Colonic mucosa (tissue), 4 donors: ENCODE results near the gene DNAJB1. TPM values are rescaled to one million over a fixed set of nuclear protein-coding genes. Genes with fewer than 3 reads are reported as not detected.
A peak's percentile ranks its signal among the peaks of the same experiment; 100 is the strongest.

Source experiments
- DNase-seq: peaks from one replicate; pipeline ENCODE4 v3.0.0-alpha.2; 2020
- H3K27ac ChIP-seq: fragments of 200-600 bp; one replicate; pipeline ENCODE4 v1.8.0; 2021
- H3K27me3 ChIP-seq: fragments of 200-600 bp; one replicate; pipeline ENCODE4 v1.8.0; 2021
- H3K36me3 ChIP-seq: fragments of 200-600 bp; one replicate; pipeline ENCODE4 v1.8.0; 2021
- H3K4me1 ChIP-seq: fragments of 200-600 bp; one replicate; pipeline ENCODE4 v1.8.0; 2021; ENCODE audit warnings: mild to moderate bottlenecking
- H3K4me3 ChIP-seq: fragments of 200-600 bp; one replicate; pipeline ENCODE4 v1.8.0; 2021
- H3K9ac ChIP-seq, 2 donors: one replicate each; pipeline ENCODE4 v1.7.0; 2013; ENCODE audit warnings: control low read depth in 2 of 2, low read depth in 2 of 2, low read length in 2 of 2
- H3K9me3 ChIP-seq: fragments of 200-600 bp; one replicate; pipeline ENCODE4 v1.8.0; 2021
- intact Hi-C: fragments of 100-400 bp; cut with DNase I; formaldehyde crosslinking; loops from one replicate; pipeline ENCODE4 v1.14.1; 2022
- total RNA-seq, 2 donors: library from RNA; stranded (reverse); fragmentation: NEBNext Ultra II Directional in 1 of 2; extraction: Animal tissue kit (Norgen Biotek cat#: 25700) in 1 of 2; gene quantifications; one replicate each; pipeline ENCODE4 v1.2.1, GENCODE V29; 2021
- TF ChIP-seq, protein P1 (sequence below): fragments of 200-600 bp; IDR thresholded peaks from one replicate; pipeline ENCODE4 v1.8.0; 2022; ENCODE audit warnings: antibody characterized with exemption, mild to moderate bottlenecking
- donor health status: healthy.
- donor health status: DM: no; HTN: no; CAD: no.
- donor health status: DM: no; HTN: no; CAD: no.

The DNAJB1 gene
- total RNA-seq, 2 donors from 2014 or later: 127 to 148 TPM

DNA sequence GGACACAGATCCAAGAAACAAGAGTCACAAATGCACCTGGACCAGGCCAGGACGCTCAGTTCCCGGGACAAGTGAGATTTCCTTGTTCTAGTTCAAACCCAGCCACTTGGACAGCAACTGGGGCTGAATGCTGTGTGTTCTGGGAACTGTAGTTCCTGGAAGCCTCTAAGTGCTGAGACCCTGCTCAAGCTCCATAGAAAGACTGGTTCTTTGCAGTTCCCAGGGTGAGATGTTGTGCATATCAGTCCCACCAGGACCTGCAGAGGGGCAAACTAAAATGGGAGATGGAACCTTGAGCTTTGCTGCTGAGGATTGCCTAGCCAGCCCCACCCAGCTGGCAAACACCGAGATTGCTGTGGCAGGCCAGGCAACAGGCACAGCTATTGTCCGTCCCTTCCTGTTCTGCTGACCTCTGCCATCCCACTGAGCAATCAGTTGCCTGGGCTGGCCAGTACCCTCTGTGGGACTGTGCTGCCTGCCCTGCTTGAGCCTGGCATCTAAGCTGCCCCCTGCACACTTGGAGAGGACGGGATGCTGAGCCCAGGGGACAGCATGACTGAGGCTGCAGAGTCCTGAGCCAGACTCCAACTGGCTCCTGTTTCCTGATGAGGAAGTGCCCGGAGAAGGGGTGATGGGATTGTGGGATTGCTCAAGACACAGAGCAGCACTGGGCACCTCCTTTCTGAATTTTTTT lies 20.8 kb downstream of the DNAJB1 start:
- DNase-seq: peak; percentile 83
- Histone ChIP-seq H3K27me3 (no peaks in the 10 kb centered on the region), H3K9ac (peak overlapping the region; percentile 45 to 69)

DNA sequence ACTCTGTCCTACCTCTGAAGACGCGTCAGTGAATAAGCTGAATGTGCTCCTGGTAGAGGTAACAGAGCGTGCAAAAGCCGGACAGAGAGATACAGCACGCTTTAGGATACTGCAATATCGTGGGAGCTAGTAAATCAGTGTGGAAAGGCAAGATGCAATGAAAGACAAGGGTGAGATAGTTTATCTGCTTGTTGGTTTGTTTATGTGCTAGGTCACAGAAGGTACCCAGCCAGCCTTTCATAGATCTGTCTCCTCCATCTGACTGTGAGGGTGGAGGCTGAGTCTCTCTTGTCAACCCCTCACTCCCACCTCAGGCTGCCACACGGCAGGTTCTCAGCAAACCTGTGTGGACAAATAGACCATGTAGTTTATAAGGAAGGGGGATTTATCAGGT lies 21.4 kb downstream of the DNAJB1 start:
- peaks cover 20% of the 10 kb centered on the region for H3K4me1 ChIP-seq
- no peaks in the 10 kb centered on the region for H3K36me3 ChIP-seq

More for the DNA sequence above, 20.8 kb downstream of the DNAJB1 start:
- H3K27ac ChIP-seq: peak overlapping the region; percentile 95
- no peak overlapping the region for H3K4me3 ChIP-seq
- H3K9me3 ChIP-seq: no peaks in the 10 kb centered on the region
- no peaks in the 10 kb centered on the region for H3K36me3 ChIP-seq
- intact Hi-C loops: no loop called here
- H3K4me1 ChIP-seq: peaks cover 15% of the 10 kb centered on the region
- TF ChIP-seq, protein P1, sequence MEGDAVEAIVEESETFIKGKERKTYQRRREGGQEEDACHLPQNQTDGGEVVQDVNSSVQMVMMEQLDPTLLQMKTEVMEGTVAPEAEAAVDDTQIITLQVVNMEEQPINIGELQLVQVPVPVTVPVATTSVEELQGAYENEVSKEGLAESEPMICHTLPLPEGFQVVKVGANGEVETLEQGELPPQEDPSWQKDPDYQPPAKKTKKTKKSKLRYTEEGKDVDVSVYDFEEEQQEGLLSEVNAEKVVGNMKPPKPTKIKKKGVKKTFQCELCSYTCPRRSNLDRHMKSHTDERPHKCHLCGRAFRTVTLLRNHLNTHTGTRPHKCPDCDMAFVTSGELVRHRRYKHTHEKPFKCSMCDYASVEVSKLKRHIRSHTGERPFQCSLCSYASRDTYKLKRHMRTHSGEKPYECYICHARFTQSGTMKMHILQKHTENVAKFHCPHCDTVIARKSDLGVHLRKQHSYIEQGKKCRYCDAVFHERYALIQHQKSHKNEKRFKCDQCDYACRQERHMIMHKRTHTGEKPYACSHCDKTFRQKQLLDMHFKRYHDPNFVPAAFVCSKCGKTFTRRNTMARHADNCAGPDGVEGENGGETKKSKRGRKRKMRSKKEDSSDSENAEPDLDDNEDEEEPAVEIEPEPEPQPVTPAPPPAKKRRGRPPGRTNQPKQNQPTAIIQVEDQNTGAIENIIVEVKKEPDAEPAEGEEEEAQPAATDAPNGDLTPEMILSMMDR: no peak

DNA sequence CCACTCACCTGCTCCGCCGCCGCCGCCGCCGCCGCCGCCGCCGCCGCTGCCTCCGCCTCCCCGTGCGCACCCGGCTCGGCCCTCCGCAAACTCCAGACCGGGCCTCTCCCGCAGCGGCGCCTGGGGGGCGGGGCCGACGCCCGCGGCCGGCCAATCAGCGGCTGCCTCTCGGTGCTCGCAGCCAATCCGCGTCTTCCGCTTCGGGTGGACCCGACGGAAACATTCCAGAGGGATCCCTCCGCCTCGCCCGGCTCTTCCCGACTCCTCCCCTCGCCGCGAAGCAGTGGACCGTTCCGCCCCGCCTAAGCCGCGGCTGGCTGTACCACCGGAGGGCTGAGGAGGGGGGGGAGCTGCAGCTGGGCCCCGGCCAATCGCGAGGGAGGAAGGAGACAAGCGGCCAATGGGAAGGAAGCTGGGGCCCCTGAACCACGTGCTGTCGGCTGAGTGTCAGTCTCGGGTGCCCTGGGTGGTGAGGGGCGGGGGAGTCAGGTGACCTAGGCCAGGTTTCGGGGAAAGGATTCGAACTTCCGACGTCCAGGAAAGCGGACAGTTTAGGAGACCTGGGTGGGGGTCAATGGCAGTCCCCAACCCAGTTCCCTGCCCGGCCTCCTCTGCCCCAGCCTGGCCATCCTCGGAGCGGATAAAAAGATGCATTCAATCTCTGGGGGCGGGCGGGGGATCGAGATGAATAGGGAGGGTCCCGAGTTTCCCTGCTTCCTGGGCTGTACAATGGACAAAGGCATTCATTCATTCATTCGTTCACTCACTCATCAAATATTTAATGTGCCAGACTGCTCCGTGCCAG lies 22.0 kb downstream of the DNAJB1 start, which contains the start of gene GIPC1:
GIPC1 (minus strand) TSS at position 99 of the 805 bp plus-strand sequence. CDS start 13,151 bp downstream, outside the sequence.
- peak; percentile 97 for DNase-seq
- H3K9me3 ChIP-seq: no peaks in the 10 kb centered on the region
- peaks cover 20% of the 10 kb centered on the region for H3K4me1 ChIP-seq
- no peaks in the 10 kb centered on the region for H3K27me3 ChIP-seq
- intact Hi-C loops: no loop called here
- peak within 1 kb of the TSS; percentile 65 for H3K4me3 ChIP-seq
- peak within 1 kb of the TSS; percentile 95 for H3K27ac ChIP-seq
- TF ChIP-seq, protein P1: no peak
- H3K36me3 ChIP-seq: no peaks in the 10 kb centered on the region
- peak within 1 kb of the TSS; percentile 57 to 97 for H3K9ac ChIP-seq

More for the DNA sequence above, 21.4 kb downstream of the DNAJB1 start:
- Histone ChIP-seq H3K27ac (peak overlapping the region; percentile 95), H3K27me3 (no peaks in the 10 kb centered on the region), H3K9ac (peak overlapping the region; percentile 8 to 69), H3K4me3 (no peak overlapping the region), H3K9me3 (no peaks in the 10 kb centered on the region)
- intact Hi-C loops: no loop called here
- DNase-seq: no peak
- TF ChIP-seq, protein P1: no peak

DNA sequence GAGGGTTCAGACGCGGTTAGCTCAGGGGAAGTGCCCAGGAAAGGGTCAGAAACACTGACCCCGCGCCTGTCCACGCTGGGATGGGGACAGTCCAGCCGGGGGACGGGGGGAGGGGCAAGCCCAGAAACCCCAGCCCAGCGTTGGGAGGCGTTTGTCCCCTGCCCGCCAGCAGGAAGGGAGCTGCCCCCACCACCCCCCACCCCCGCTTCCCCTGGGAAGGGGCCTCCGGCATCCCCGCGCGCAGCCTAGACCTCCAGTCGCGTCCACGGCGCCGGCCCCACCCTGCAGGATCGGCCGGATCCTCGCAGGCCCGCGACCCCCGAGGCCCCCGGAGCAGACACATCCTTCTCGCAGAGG lies 22.5 kb downstream of the DNAJB1 start:
- Histone ChIP-seq H3K9ac (peak overlapping the region; percentile 57 to 97), H3K27ac (peak overlapping the region; percentile 95), H3K27me3 (no peaks in the 10 kb centered on the region), H3K36me3 (no peaks in the 10 kb centered on the region), H3K4me3 (peak overlapping the region; percentile 65), H3K9me3 (no peaks in the 10 kb centered on the region), H3K4me1 (peaks cover 20% of the 10 kb centered on the region)
- intact Hi-C loops: no loop called here
- DNase-seq: peak; percentile 59
- TF ChIP-seq, protein P1: no peak

DNA sequence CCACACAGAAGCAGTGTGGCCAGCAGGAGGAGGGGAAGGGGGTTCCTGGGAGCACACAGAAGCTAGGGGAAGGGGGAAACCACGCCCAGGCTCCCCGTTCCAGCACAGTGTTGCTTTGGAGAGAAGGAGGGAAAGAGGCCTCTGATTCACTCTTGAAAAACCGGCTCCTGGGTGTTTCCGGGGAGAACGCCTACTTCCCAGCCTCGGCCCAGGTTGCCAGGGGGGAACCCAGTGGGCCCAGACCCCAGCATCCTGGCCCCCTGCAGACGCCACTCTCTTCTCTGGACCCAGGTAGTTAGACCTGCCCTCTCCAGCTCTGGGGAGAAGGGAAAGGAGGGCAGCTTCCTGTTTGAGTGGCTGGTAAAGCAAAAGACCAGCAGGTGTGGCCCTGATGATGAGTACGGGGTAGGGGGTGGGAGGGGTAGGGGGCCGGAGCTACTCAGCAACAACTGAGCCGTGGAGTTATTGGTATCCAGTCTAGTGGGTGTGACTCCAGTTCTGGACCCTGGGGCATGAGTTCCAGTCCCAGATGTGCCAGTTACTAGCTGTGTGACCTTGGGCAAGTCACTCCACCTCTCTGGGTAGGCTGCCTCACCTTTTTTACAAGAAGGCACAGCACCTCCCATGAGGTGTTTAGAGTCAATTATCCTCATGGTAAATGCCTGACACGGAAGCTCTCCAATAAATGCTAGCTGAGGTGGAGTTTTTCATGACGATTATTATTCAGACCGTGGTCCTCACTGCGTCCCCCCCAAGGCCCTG lies 23.1 kb downstream of the DNAJB1 start:
- TF ChIP-seq, protein P1: no peak
- no peaks in the 10 kb centered on the region for H3K9me3 ChIP-seq
- no peaks in the 10 kb centered on the region for H3K27me3 ChIP-seq
- intact Hi-C loops: no loop called here
- peak; percentile 70 for DNase-seq
- peak overlapping the region; percentile 65 for H3K4me3 ChIP-seq
- peak overlapping the region; percentile 57 to 97 for H3K9ac ChIP-seq
- no peaks in the 10 kb centered on the region for H3K36me3 ChIP-seq
- peak overlapping the region; percentile 95 for H3K27ac ChIP-seq
- H3K4me1 ChIP-seq: peaks cover 20% of the 10 kb centered on the region
